IPS-NIHi11 (cell line): ENCODE data around the gene DOCK1.

Experiments used
- DNase-seq: peaks from one replicate; pipeline ENCODE4 v3.0.0; 2012; ENCODE audit warnings: mixed read lengths, low spot score

The DOCK1 gene

GRCh38 chr10:126955396-126955795, 50.2 kb downstream of the DOCK1 start:
- DNase-seq: no peak

GRCh38 chr10:126955934-126956711, 50.9 kb downstream of the DOCK1 start:
- no peak for DNase-seq

- DNase-seq: no peak
These were observed 51.5 kb downstream of the DOCK1 start for GRCh38 chr10:126956712-126957108.

- no peak for DNase-seq
These were observed 51.9 kb downstream of the DOCK1 start for GRCh38 chr10:126957111-126957510.

- DNase-seq: no peak
These were observed 54.2 kb downstream of the DOCK1 start for GRCh38 chr10:126959431-126959830.

GRCh38 chr10:126959906-126960685, 54.9 kb downstream of the DOCK1 start:
- DNase-seq: no peak

- no peak for DNase-seq
These were observed 58.1 kb downstream of the DOCK1 start for GRCh38 chr10:126963354-126963753.

GRCh38 chr10:126964190-126964589, 59.0 kb downstream of the DOCK1 start:
- DNase-seq: no peak

- DNase-seq: no peak
These were observed 61.7 kb downstream of the DOCK1 start for GRCh38 chr10:126966938-126967337.

- DNase-seq: peak; percentile 55
These were observed 64.1 kb downstream of the DOCK1 start for GRCh38 chr10:126969310-126969709.

- DNase-seq: peak; percentile 27
These were observed 67.6 kb downstream of the DOCK1 start for GRCh38 chr10:126972635-126973414.

GRCh38 chr10:126975221-126975620, 70.0 kb downstream of the DOCK1 start:
- no peak for DNase-seq

GRCh38 chr10:126977216-126977615, 72.0 kb downstream of the DOCK1 start:
- DNase-seq: no peak

- no peak for DNase-seq
These were observed 74.1 kb downstream of the DOCK1 start for GRCh38 chr10:126979311-126979710.

GRCh38 chr10:126993208-126993607, 88.0 kb downstream of the DOCK1 start:
- DNase-seq: no peak

- DNase-seq: no peak
These were observed 92.8 kb downstream of the DOCK1 start for GRCh38 chr10:126997801-126998590.

GRCh38 chr10:127000598-127000997, 95.4 kb downstream of the DOCK1 start:
- no peak for DNase-seq

- no peak for DNase-seq
These were observed 97.9 kb downstream of the DOCK1 start for GRCh38 chr10:127003032-127003685.

GRCh38 chr10:127006453-127006852, 101.2 kb downstream of the DOCK1 start:
- no peak for DNase-seq

- DNase-seq: no peak
These were observed 104.1 kb downstream of the DOCK1 start for GRCh38 chr10:127009366-127009765.

GRCh38 chr10:127011174-127011573, 105.9 kb downstream of the DOCK1 start:
- no peak for DNase-seq
